Bronchial epithelial cell (primary cell): Measurements from ENCODE around the gene CLCNKA. TPM values are rescaled to one million over a fixed set of nuclear protein-coding genes. Genes with fewer than 3 reads are reported as not detected.
A peak's percentile ranks its signal among the peaks of the same experiment; 100 is the strongest.

Experiments
- DNase-seq: peaks from one replicate; pipeline ENCODE4 v3.0.0-alpha.2; 2010; ENCODE audit warnings: low read depth
- FAIRE-seq: peaks from 2 replicates; lab custom pipeline; 2011; peaks lifted over from hg19 to GRCh38; lab: Jason Lieb, UNC
- H3K27me3 ChIP-seq: 2 replicates; pipeline ENCODE4 v1.5.1; 2011; ENCODE audit warnings: low read length; ENCODE audit not compliant: control insufficient read depth, insufficient read depth
- H3K36me3 ChIP-seq: 2 replicates; pipeline ENCODE4 v1.5.1; 2011; ENCODE audit warnings: low read length; ENCODE audit not compliant: control insufficient read depth, insufficient read depth
- H3K4me3 ChIP-seq: 2 replicates; pipeline ENCODE4 v1.5.1; 2011; ENCODE audit warnings: mild to moderate bottlenecking, low read depth, low read length, control low read depth
- total RNA-seq: library from RNA; depleted of rRNA; stranded (reverse); fragments of >200 nt; gene quantifications from 2 replicates; pipeline ENCODE4 v1.2.1, GENCODE V29; 2014
- TF ChIP-seq, protein P1 (sequence below): IDR thresholded peaks from 2 replicates; pipeline ENCODE4 v1.5.1; 2011; ENCODE audit warnings: mild to moderate bottlenecking, moderate library complexity, low read length, control low read depth, inconsistent platforms; ENCODE audit not compliant: insufficient read depth, severe bottlenecking

CLCNKA gene
- total RNA-seq, 1 donor from 2014 or later, result not detected

DNA sequence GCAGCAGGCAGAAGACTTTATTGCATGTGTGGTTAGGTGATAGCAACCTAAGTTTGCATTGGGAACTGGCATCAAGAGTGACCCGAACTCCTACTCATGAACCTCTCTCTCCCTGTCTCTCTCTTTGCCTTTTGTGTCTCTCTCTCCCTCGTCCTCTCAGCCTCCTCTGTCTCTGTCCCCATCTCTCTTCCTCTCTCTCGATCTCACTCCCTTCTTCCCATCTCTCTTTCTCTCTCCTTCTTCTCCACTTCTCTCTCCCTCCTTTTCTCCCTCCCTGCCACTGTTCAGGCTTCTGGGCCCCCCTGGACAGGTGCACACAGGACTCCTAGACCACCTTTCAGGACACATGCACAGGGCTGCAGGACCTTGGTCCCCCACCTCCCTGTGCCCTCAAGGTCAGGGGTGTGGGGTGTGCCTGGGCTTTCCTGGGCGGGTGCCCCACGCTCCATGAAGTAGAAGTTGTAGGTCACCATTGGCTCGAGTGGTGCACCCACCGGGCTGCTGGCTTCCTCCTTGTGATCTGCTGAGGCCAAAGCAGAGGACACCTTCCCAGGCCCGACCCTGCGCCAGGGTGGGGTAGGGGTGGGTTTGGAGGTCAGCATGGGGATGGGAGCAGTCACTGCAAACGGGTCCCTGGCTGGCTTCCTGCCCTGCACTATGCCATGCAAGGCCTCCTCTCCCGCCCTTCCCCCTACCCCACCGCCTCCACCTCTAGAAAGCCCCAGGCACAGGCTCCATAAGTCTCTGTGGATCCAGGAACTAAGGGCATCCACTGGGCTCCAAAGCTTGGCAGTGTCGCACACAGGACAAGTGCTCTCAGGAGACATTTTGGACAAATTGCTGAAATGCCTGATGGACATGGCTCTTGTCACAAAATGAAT, 32.7 kb upstream of the CLCNKA start:
- TF ChIP-seq, protein P1, sequence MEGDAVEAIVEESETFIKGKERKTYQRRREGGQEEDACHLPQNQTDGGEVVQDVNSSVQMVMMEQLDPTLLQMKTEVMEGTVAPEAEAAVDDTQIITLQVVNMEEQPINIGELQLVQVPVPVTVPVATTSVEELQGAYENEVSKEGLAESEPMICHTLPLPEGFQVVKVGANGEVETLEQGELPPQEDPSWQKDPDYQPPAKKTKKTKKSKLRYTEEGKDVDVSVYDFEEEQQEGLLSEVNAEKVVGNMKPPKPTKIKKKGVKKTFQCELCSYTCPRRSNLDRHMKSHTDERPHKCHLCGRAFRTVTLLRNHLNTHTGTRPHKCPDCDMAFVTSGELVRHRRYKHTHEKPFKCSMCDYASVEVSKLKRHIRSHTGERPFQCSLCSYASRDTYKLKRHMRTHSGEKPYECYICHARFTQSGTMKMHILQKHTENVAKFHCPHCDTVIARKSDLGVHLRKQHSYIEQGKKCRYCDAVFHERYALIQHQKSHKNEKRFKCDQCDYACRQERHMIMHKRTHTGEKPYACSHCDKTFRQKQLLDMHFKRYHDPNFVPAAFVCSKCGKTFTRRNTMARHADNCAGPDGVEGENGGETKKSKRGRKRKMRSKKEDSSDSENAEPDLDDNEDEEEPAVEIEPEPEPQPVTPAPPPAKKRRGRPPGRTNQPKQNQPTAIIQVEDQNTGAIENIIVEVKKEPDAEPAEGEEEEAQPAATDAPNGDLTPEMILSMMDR, result no peak
- DNase-seq (no peak), FAIRE-seq (no peak)
- Histone ChIP-seq H3K36me3 (no peaks in the 10 kb centered on the region), H3K4me3 (no peak overlapping the region), H3K27me3 (peaks cover 2% of the 10 kb centered on the region)

DNA sequence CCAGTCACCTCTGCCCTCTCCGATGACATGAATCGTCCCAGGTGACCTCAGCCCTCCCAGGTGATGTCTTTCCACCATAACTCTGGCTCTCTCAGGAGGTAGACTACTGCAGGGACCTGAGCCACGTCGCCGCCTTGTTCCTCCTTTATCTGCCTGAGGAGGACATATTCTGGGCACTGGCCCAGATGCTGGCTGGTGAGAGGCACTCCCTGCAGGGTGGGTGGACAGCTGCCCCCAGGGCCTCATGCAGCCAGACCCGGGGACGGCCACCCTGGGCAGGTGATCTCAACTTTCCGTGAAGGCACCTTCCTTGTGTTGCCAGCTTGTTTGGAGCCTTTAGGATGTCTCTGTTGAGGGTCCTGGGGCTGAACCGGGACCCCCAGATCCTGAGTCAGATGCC, 32.1 kb upstream of the CLCNKA start:
- FAIRE-seq (peak; percentile 64), DNase-seq (no peak)
- H3K36me3 ChIP-seq, result no peaks in the 10 kb centered on the region
- no peak overlapping the region for H3K4me3 ChIP-seq
- peaks cover 2% of the 10 kb centered on the region for H3K27me3 ChIP-seq
- TF ChIP-seq, protein P1, result no peak

DNA sequence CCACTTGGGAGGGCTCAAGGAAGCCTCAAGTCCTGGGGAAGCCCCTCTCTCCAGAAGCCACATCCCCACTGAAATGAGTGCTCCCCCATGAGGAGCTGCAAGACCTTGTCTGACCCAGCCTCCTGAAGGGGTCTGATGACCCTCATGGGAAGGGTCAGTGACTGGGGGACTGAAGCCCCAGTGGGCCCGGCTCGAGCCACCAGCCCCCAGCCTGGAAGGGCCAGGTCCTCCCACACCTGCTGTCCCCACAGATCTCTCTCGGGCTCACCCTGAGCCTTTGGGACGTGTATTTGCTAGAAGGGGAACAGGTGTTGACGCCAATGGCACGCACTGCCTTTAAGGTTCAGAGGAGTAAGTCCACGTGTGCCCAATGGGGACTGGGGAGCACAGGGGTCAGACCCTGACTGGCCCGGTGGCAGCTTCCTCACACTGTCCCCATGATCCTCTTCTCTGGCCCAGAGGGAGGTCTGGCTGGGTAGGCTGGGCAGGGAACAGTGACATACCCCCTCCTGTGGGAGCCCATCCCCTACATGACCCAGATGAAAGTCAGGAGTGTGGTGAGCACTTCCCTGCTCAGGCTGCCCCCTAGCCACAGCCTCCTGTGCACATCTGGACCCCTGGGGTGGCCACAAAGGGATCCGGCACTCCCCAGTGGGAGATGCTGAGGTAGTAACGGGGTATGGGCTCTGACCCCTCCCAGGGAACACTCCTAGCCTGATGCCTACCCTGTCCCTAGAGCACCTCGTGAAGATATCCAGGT, 30.2 kb upstream of the CLCNKA start:
- H3K36me3 ChIP-seq, result no peaks in the 10 kb centered on the region
- DNase-seq, result no peak
- H3K27me3 ChIP-seq, result peaks cover 2% of the 10 kb centered on the region
- no peak overlapping the region for H3K4me3 ChIP-seq
- FAIRE-seq, result no peak
- TF ChIP-seq, protein P1, result no peak

DNA sequence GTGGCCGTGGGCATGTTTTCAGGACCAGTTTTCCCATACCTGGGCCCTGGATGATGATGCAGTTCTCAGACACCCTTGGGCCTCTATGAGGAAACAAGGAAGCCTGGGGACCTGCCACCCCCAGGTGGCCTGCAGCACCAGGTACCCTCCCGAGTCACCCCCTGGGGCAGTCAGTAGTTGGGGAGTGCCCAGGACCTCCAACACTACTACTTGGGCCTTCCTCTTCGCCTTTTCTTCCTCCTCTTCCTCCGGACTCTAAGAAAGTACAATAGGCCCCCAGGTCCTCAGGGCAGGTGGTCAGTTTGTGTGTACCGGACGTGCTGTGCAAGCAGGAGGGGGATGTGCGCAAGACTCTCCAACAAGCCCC, 29.7 kb upstream of the CLCNKA start:
- FAIRE-seq (no peak), DNase-seq (no peak)

DNA sequence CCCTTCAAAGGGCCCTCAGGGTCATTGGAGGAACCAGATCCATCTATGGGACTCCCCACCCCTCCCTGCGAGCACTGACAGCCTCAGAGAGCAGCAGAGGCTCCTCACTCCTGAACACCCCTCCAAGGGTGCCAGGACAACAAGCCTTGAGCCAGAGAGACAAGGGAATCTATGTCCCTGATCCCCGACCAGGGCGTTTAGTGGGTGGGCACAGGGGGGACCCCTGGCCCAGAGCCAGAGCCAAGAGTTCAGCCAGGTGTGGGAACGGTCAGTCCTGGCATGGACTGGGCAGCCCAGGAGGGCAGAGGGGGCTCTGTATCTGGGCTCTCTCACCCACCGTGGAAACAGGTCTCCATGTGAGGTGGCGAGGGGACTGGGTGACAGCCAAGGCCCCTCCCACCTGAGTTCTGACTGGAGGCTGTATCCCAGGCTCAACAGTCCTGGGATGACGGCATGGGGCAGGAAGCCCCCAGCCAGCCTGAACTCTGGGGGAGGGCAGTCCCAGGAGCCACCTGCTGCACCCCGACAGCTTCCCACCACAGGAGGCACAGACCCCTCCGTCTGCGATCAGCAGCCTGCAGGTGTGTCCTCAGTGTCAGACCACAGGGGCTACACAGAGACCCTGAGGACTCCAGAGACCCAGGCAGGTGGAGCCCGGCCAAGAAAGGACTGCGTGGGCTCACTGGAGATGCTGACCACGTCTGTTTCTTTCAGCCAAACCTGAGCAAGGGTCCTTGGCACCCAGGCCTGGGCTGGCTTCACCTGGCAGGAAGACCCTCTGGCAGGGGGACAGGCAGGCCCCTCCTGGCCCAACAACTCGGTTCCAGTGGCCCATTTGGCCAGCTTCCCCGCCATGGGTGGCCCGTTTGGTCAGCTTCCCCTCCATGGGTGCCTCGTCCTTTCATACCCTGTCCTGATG, 29.0 kb upstream of the CLCNKA start:
- FAIRE-seq, result no peak
- TF ChIP-seq, protein P1, result no peak
- Histone ChIP-seq H3K36me3 (no peaks in the 10 kb centered on the region), H3K27me3 (peaks cover 2% of the 10 kb centered on the region), H3K4me3 (no peak overlapping the region)
- DNase-seq, result no peak

More for the DNA sequence above, 29.7 kb upstream of the CLCNKA start:
- H3K27me3 ChIP-seq, result peaks cover 2% of the 10 kb centered on the region
- H3K36me3 ChIP-seq, result no peaks in the 10 kb centered on the region
- no peak overlapping the region for H3K4me3 ChIP-seq
- TF ChIP-seq, protein P1, result no peak
